Bone marrow (tissue), 2 donors: Measurements from ENCODE around the gene DERL3.

Experiments used
- DNase-seq, 2 donors: peaks; one replicate each; lab custom pipeline; 2025; lab: John Stamatoyannopoulos, UW

The DERL3 gene

GRCh38 chr22:23847310-23847920 lies 8.6 kb upstream of the DERL3 start:
- no peak for DNase-seq

DNA sequence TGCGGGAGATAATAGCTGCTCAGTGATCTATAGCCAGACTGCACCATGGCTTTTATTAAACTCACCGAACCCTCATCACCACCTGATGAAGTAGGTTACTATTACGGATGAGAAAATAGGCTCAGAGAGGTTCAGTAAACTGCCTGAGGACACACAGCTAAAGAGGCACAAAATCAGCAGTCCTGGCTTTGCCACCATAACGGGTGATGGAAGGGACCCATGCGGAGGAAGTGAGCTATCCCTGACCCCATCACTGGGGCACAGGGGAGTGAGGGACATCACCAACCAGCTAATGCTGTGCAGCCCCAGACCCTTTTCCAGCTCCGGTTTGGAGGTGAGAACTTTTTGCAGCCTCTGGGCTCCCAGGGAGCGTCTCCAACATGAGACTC lies 7.3 kb upstream of the DERL3 start:
- DNase-seq: no peak

GRCh38 chr22:23845265-23846080 lies 6.7 kb upstream of the DERL3 start:
- DNase-seq: no peak

DNA sequence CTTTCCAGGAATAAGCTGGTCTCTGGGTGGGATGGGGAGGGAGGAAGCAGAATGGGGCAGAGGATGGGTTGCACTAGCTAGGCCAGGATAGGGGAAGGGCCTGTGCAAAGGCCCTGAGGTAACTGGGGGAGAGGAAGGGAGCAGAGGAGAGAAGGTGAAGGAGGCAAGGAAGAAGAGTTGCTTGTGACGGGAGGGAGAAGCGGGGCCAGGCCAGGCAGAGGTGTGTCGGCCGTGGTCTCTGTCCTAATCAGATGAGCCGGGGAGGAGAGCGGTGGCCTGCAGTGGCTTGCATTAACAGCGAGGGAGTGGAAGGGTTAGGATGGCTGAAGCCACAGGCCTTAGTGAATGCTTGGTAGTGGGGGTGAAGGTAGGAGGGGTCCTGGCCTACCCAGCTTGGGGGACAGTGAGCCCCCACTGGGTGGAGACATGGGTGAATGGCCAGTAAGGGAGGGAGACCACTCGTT lies 6.0 kb upstream of the DERL3 start:
- no peak for DNase-seq

DNA sequence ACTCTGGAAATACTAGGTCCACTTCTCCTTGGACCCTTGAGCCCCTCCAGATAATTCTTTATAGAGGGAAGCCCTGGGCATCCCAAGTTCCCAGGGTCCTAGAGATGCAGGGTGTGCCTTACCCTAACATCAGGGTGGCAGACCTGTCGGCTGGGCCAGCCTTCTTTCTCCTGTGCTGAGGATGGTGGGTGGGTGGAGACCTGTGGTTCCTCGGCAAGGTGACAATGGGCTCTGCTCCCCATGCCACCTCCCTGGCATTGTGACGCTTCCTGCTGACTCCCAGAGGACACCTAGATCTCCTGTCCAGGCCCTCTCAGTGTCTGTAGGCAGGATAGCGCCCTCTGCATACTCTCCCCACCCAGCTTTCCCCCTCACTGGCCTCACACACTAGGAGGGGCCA lies 3.8 kb upstream of the DERL3 start:
- no peak for DNase-seq

DNA sequence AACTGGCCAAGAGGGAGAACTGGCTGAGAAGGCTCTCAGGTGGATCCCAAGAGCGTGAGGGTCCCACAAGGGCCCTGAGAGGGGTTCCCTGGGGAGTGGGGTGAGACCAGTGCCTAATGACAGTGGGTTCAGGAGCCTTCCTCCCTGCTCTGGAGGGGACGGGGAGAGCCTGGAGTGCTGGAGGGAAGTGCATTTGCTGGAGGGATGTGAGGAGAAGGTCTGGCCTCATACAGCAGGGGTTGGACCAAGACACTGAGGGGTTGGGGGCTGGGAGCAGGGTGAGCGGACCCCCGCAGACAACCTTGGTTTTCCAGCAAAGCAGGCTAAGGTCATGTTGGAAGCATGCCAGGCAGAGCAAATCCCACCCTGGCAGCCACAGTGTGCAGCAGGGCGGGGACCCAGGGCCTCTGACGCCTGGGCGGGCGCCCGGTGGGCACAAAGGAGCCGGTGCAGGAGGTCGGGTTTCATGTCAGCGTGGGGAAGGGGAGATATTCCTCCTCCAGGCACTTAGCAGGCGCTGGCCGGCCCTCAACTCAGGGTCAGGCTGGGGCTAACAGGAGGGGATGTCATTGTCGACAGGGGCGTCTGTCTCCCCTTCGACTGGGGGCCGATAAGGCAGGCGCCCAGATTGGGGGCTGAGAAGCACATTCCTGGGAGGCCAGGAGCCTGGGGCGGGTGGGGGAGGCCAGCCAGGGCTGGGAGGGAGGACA lies 3.1 kb upstream of the DERL3 start:
- no peak for DNase-seq

- DNase-seq: no peak
These were observed 2.5 kb upstream of the DERL3 start for GRCh38 chr22:23841292-23841691.

GRCh38 chr22:23840026-23840425 lies 1.2 kb upstream of the DERL3 start:
- no peak for DNase-seq

- DNase-seq: no peak
These were observed 710 bp downstream of the DERL3 start for GRCh38 chr22:23837911-23838680.

GRCh38 chr22:23837496-23837859 lies 1.3 kb downstream of the DERL3 start:
- DNase-seq: no peak

GRCh38 chr22:23836692-23837495 lies 1.9 kb downstream of the DERL3 start:
- no peak for DNase-seq

DNA sequence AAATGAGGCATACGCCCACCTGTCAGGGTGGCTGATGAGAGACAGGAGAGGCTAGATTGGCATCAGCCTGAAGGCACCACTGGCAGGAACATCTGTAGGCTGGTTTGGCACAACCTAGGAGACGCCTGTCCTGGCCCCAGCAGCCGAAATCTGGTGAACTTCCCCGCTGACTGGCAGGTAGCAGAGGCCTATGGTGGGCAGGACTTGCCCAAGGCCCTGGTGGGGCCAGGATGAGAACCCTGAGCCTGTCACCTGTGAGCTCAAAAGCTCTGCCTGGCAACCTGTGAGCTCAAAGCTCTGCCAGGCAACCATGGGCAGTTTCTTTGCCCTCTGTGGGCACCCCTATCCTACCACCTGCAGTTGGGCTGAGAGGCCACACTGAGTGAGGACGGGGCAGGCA lies 2.5 kb downstream of the DERL3 start:
- no peak for DNase-seq

- DNase-seq: no peak
These were observed 3.2 kb downstream of the DERL3 start for GRCh38 chr22:23835484-23836144.

DNA sequence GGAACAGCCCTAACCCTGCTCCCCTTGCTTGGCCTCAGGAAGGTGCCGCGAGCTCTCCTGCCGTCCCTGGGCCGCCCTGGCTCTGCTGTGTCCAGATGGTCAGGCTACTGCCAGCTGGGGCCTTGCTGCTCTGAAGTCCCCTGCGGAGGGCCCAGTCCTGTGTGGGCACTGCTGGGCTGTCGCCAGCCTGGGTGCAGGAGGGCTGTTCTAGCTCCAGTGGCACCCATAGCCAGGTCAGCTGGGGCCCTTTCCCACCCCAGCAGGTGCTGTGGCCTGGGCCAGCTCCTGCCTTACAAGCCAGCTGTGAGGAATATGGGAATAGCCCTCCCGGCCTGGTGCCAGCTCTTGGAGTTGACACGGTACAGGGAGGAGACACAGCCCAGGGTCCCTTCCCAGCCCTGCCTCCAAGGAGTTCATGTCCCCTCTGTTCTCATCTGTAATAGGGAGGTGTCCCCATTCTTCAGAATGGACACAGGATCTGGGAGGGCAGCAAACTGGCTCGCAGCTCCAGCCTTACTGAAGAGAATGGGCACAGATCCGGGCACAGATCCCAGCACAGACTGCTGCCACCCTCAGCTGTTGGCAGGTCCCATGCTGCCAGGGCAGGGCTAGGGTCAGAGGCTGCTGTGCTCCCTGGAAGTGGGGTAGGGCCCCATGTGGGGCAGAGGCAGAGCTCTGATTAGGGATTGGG lies 3.9 kb downstream of the DERL3 start:
- DNase-seq: no peak

DNA sequence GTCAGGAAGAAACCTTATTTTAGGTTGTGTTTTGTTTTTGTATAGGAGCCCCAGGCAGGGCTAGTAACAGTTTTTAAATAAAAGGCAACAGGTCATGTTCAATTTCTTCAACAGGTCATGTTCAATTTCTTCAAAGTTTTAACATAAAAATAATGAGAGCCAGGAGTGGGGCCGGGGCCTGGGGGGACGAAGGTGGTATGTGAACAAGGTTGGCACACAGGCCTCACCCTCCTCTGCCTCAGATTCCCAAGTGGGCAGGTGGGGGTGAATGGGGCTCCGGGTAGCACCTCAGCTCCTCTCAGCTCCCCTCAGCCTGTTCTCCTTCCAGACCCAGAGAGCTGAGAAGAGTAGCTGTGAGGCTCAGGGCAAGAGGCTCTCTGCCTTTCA lies 4.4 kb downstream of the DERL3 start:
- no peak for DNase-seq

- no peak for DNase-seq
These were observed 4.9 kb downstream of the DERL3 start for GRCh38 chr22:23833911-23834317.

DNA sequence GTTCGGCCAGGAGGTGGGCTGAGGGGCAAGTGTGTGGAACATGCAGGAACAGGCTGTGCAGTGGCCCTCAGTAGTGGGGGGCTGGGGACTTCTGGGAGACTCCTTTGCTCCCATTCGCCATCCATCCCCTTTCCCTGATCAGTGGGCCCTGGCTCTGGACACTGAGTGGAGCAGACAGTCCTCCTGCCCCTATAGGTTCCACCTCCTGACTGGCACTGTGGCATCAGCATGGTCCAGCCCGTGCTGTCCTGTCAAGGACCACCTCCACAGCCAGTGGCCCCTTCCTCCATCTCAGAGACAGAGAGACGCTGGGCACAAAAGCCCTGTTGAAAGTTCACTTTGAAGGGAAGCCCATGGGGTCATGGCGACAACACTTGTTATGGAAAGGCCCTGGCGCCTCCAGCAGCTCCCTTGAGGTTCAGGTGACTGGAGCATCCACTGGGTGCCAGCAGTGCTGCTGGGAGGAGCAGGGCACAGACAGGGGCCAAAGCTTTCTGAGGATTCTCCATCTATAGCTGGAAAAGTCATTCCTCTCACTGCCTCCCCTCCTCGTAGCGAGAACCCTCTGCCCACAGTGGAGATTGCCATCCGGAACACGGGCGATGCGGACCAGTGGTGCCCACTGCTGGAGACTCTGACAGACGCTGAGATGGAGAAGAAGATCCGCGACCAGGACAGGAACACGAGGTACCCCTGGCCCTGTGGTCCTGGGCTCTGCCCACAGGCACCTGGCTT lies 5.6 kb downstream of the DERL3 start:
- no peak for DNase-seq

DNA sequence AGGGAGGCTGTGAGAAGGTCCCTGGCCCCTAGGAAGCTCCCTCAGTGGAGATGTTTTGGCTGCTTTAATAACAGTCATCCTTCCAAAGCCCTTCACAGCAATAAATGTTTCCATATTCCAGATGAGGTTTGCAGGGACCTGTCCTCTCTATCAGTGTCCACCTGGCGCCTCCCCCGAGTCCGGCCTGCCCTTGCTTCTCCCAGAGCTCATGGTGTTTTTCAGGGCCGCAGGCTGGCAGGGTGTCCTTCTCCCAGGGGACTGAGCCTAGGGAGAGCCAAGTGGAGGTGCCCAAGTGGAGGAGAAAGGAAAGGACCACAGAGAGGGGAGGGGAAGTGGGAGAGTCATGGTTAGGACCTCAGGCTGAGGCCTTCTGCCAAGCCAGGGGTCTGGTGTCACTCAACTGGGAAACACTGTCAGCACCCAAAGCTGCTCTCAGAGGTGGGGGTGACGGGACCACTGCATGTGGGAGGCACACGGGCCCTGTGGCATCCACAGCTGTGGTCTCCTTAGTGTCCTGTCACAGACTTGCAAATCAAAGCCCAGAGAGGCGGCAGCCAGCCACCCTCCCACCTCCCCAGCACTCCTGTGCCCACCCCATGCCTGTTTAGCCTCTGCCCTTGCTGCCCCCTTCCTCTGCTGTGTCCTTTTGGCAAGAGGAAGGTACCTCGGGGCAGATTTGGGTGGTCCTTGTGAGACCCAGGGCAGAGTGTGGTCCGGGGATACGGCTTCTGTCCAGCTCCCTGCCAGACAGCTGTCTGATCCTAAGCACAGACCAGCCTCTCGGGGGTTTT lies 6.4 kb downstream of the DERL3 start:
- DNase-seq: no peak

DNA sequence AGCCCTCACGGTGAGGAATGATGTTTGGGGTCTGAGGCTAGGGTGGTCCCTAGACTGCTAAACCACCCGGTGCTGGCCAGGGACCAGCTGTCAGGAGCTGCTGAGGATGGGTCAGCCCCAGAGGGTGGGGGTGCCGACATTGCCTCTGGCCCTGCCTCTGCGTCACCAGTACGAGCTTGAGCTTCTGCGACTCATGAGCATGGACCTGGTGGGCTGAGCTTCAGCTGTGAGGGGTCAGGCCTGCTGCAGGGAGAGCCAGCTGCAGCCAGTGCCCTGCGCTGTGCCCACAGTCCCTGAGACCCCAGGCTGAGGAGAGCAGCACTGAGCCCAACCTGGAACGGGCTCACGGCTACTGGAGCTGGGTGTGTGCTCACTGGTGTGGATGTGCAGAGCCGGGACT lies 7.0 kb downstream of the DERL3 start:
- DNase-seq: no peak
